Effector memory CD8-positive, alpha-beta T cell (primary cell): Measurements from ENCODE around the gene TCFL5.
A peak's percentile ranks its signal among the peaks of the same experiment; 100 is the strongest.

ENCODE experiments used
- ATAC-seq: fragments of 150-1000 bp; cut with Tn5 transposase; replicated peaks from 2 replicates; pipeline ENCODE4 v1.10.0; 2021; ENCODE audit warnings: mild to moderate bottlenecking, moderate library complexity
- DNase-seq, 3 experiments: peaks; one replicate each; pipeline ENCODE4 v3.0.0; 2021
- H3K27ac Mint-ChIP-seq, 2 donors: one replicate each; pipeline ENCODE4 v1.8.0; 2022; ENCODE audit warnings: mild to moderate bottlenecking in 2 of 2, mixed read lengths in 2 of 2, moderate library complexity in 2 of 2
- H3K27me3 Mint-ChIP-seq, 2 donors: one replicate each; pipeline ENCODE4 v1.8.0; 2022; ENCODE audit warnings: mixed read lengths in 2 of 2
- H3K36me3 Mint-ChIP-seq: one replicate; pipeline ENCODE4 v1.8.0; 2022; ENCODE audit warnings: mild to moderate bottlenecking, moderate library complexity, mixed read lengths; ENCODE audit not compliant: insufficient read depth
- H3K4me1 Mint-ChIP-seq, 2 donors: one replicate each; pipeline ENCODE4 v1.8.0; 2022; ENCODE audit warnings: low read depth in 2 of 2, mixed read lengths in 2 of 2
- H3K4me3 Mint-ChIP-seq, 2 donors: one replicate each; pipeline ENCODE4 v1.8.0; 2022; ENCODE audit warnings: mild to moderate bottlenecking in 2 of 2, mixed read lengths in 2 of 2, moderate library complexity in 2 of 2
- H3K9me3 Mint-ChIP-seq, 2 donors: one replicate each; pipeline ENCODE4 v1.8.0; 2022; ENCODE audit warnings: mixed read lengths in 2 of 2

The TCFL5 gene

GRCh38 chr20:62828051-62828450, 33.6 kb downstream of the TCFL5 start:
- ATAC-seq = no peak
- DNase-seq = no peak
- Mint-ChIP-seq H3K4me3 (no peak overlapping the region), H3K27ac (no peak overlapping the region), H3K36me3 (peaks cover 5% of the 10 kb centered on the region), H3K27me3 (no peaks in the 10 kb centered on the region), H3K4me1 (no peaks in the 10 kb centered on the region), H3K9me3 (no peaks in the 10 kb centered on the region)

GRCh38 chr20:62827311-62828038, 34.1 kb downstream of the TCFL5 start:
- Mint-ChIP-seq H3K4me1 (no peaks in the 10 kb centered on the region), H3K27ac (no peak overlapping the region), H3K27me3 (no peaks in the 10 kb centered on the region), H3K4me3 (no peak overlapping the region), H3K36me3 (peaks cover 3% of the 10 kb centered on the region), H3K9me3 (no peaks in the 10 kb centered on the region)
- DNase-seq = no peak
- ATAC-seq = no peak

- H3K9me3 Mint-ChIP-seq = no peaks in the 10 kb centered on the region
- no peak overlapping the region for H3K4me3 Mint-ChIP-seq
- no peaks in the 10 kb centered on the region for H3K27me3 Mint-ChIP-seq
- ATAC-seq = no peak
- no peaks in the 10 kb centered on the region for H3K36me3 Mint-ChIP-seq
- no peak for DNase-seq
- H3K4me1 Mint-ChIP-seq = no peaks in the 10 kb centered on the region
- no peak overlapping the region for H3K27ac Mint-ChIP-seq
Observed at GRCh38 chr20:62826646-62827310, 34.8 kb downstream of the TCFL5 start.

- ATAC-seq = peak; percentile 9
- H3K9me3 Mint-ChIP-seq = no peaks in the 10 kb centered on the region
- H3K27ac Mint-ChIP-seq = no peak overlapping the region
Observed at GRCh38 chr20:62825986-62826645, 35.5 kb downstream of the TCFL5 start.

GRCh38 chr20:62825333-62825985, 36.2 kb downstream of the TCFL5 start:
- Mint-ChIP-seq H3K27ac (no peak overlapping the region), H3K27me3 (peaks cover 0 to 1% of the 10 kb centered on the region in 2 donors), H3K9me3 (no peaks in the 10 kb centered on the region), H3K4me1 (no peaks in the 10 kb centered on the region), H3K4me3 (no peak overlapping the region), H3K36me3 (no peaks in the 10 kb centered on the region)
- ATAC-seq (no peak), DNase-seq (no peak)

More at GRCh38 chr20:62825986-62826645, 35.5 kb downstream of the TCFL5 start:
- H3K27me3 Mint-ChIP-seq = no peaks in the 10 kb centered on the region
- no peaks in the 10 kb centered on the region for H3K36me3 Mint-ChIP-seq
- no peak for DNase-seq
- no peaks in the 10 kb centered on the region for H3K4me1 Mint-ChIP-seq
- no peak overlapping the region for H3K4me3 Mint-ChIP-seq

- Mint-ChIP-seq H3K36me3 (no peaks in the 10 kb centered on the region), H3K9me3 (no peaks in the 10 kb centered on the region), H3K27me3 (peaks cover 0 to 9% of the 10 kb centered on the region in 2 donors), H3K27ac (no peak overlapping the region), H3K4me3 (peak overlapping the region in 1 of 2 donors; percentile 48), H3K4me1 (no peaks in the 10 kb centered on the region)
- ATAC-seq (peak; percentile 61), DNase-seq (no peak)
Observed at GRCh38 chr20:62824476-62825332, 36.9 kb downstream of the TCFL5 start.

- no peak for DNase-seq
- Mint-ChIP-seq H3K27ac (no peak overlapping the region), H3K4me3 (no peak overlapping the region), H3K36me3 (no peaks in the 10 kb centered on the region), H3K4me1 (no peaks in the 10 kb centered on the region), H3K27me3 (peaks cover 0 to 12% of the 10 kb centered on the region in 2 donors), H3K9me3 (no peaks in the 10 kb centered on the region)
- no peak for ATAC-seq
Observed at GRCh38 chr20:62823688-62824475, 37.7 kb downstream of the TCFL5 start.

GRCh38 chr20:62822788-62823651, 38.6 kb downstream of the TCFL5 start:
- Mint-ChIP-seq H3K9me3 (no peaks in the 10 kb centered on the region), H3K27me3 (peaks cover 5 to 20% of the 10 kb centered on the region in 2 donors), H3K4me3 (no peak overlapping the region), H3K27ac (no peak overlapping the region), H3K36me3 (no peaks in the 10 kb centered on the region), H3K4me1 (no peaks in the 10 kb centered on the region)
- ATAC-seq (peak; percentile 57), DNase-seq (no peak)

- no peaks in the 10 kb centered on the region for H3K36me3 Mint-ChIP-seq
- ATAC-seq = no peak
- H3K4me1 Mint-ChIP-seq = no peaks in the 10 kb centered on the region
- no peak for DNase-seq
- no peak overlapping the region for H3K27ac Mint-ChIP-seq
- H3K9me3 Mint-ChIP-seq = no peaks in the 10 kb centered on the region
- H3K27me3 Mint-ChIP-seq = peaks cover 8 to 24% of the 10 kb centered on the region in 2 donors
- H3K4me3 Mint-ChIP-seq = no peak overlapping the region
Observed at GRCh38 chr20:62822239-62822787, 39.3 kb downstream of the TCFL5 start.

GRCh38 chr20:62821726-62822210, 39.9 kb downstream of the TCFL5 start:
- Mint-ChIP-seq H3K36me3 (no peaks in the 10 kb centered on the region), H3K4me3 (no peak overlapping the region), H3K27me3 (peaks cover 8 to 24% of the 10 kb centered on the region in 2 donors), H3K9me3 (no peaks in the 10 kb centered on the region), H3K4me1 (no peaks in the 10 kb centered on the region), H3K27ac (no peak overlapping the region)
- ATAC-seq (no peak), DNase-seq (no peak)

- Mint-ChIP-seq H3K4me3 (no peak overlapping the region), H3K27me3 (peaks cover 8 to 26% of the 10 kb centered on the region in 2 donors), H3K36me3 (no peaks in the 10 kb centered on the region), H3K9me3 (no peaks in the 10 kb centered on the region), H3K27ac (no peak overlapping the region), H3K4me1 (no peaks in the 10 kb centered on the region)
- no peak for ATAC-seq
- no peak for DNase-seq
Observed at GRCh38 chr20:62820962-62821725, 40.5 kb downstream of the TCFL5 start.
